GM13976 (cell line): ENCODE measurements around the gene MTF1.

ENCODE experiments used
- DNase-seq: peaks from one replicate; pipeline ENCODE4 v3.0.0; 2012; ENCODE audit warnings: low spot score
- CTCF ChIP-seq: IDR thresholded peaks from 2 replicates; pipeline ENCODE4 v1.5.1; 2012; ENCODE audit warnings: borderline replicate concordance, mild to moderate bottlenecking; ENCODE audit not compliant: insufficient read depth; ENCODE audit errors: extremely low read depth, missing control alignments, control extremely low read depth
- in situ Hi-C: fragments of 300-500 bp; cut with MboI; formaldehyde crosslinking; loops from one replicate; pipeline ENCODE4 v1.12.0; 2022; ENCODE audit warnings: low sequenced_read_pairs, mixed read lengths, inconsistent platforms; ENCODE audit not compliant: unreplicated experiment

The MTF1 gene

GRCh38 chr1:37811027-37811655 lies 48.3 kb downstream of the MTF1 start:
- DNase-seq = peak; percentile 74
- peak; percentile 85 for TF ChIP-seq CTCF
- in situ Hi-C loops = no loop called here

GRCh38 chr1:37809942-37810341 lies 49.5 kb downstream of the MTF1 start:
- in situ Hi-C loops = no loop called here
- no peak for TF ChIP-seq CTCF
- no peak for DNase-seq

- TF ChIP-seq CTCF = no peak
- peak; percentile 88 for DNase-seq
- in situ Hi-C loops = no loop called here
Observed at GRCh38 chr1:37808369-37809319, 50.7 kb downstream of the MTF1 start.

GRCh38 chr1:37807555-37808368 lies 51.6 kb downstream of the MTF1 start, which contains the start of the genes C1orf122 and YRDC:
Gene C1orf122 (plus strand): TSS chr1:37807790. CDS start chr1:37808405, 615 bp downstream.
Gene YRDC (minus strand): TSS chr1:37808208. CDS start chr1:37808180, 28 bp downstream.
- no peak for TF ChIP-seq CTCF
- peak; percentile 99 for DNase-seq
- in situ Hi-C loops = no loop called here

GRCh38 chr1:37807220-37807554 lies 52.2 kb downstream of the MTF1 start:
- in situ Hi-C loops = no loop called here
- DNase-seq = no peak
- TF ChIP-seq CTCF = no peak

GRCh38 chr1:37802439-37802838 lies 57.0 kb downstream of the MTF1 start:
- DNase-seq = no peak
- in situ Hi-C loops = no loop called here
- TF ChIP-seq CTCF = no peak
